Natural killer cell (primary cell): ENCODE results near the gene ALOX12B. TPM values are rescaled to one million over a fixed set of nuclear protein-coding genes. Genes with fewer than 3 reads are reported as not detected.

ENCODE experiments used
- ATAC-seq, 3 donors: fragments of 150-1000 bp in 2 of 3; fragments of 200-7000 bp in 1 of 3; cut with Tn5 transposase; 1 replicate in 1 of 3; 2 replicates in 2 of 3; pipeline ENCODE4 v1.10.0; 2021; ENCODE audit warnings: mild to moderate bottlenecking in 2 of 3, moderate library complexity in 2 of 3
- DNase-seq, 2 donors: peaks; one replicate each; pipeline versions ENCODE4 v3.0.0 to v3.0.0-alpha.2; 2013 to 2021; ENCODE audit warnings: mixed read lengths in 1 of 2
- H3K27ac ChIP-seq: one replicate; pipeline ENCODE4 v1.5.1; 2013; ENCODE audit warnings: mild to moderate bottlenecking, low read length
- H3K27me3 ChIP-seq: one replicate; pipeline ENCODE4 v1.6.1; 2013; ENCODE audit warnings: low read length; ENCODE audit not compliant: control insufficient read depth, insufficient read depth
- H3K36me3 ChIP-seq: one replicate; pipeline ENCODE4 v1.6.1; 2013; ENCODE audit warnings: low read length; ENCODE audit not compliant: control insufficient read depth, insufficient read depth
- H3K4me1 ChIP-seq: one replicate; pipeline ENCODE4 v1.6.1; 2013; ENCODE audit warnings: low read length; ENCODE audit not compliant: control insufficient read depth, insufficient read depth
- H3K4me3 ChIP-seq: one replicate; pipeline ENCODE4 v1.5.1; 2013; ENCODE audit warnings: low read length
- H3K9me3 ChIP-seq: one replicate; pipeline ENCODE4 v1.6.1; 2013; ENCODE audit warnings: low read length; ENCODE audit not compliant: control insufficient read depth, insufficient read depth
- H3K27ac Mint-ChIP-seq, 2 donors: one replicate each; pipeline ENCODE4 v1.8.0; 2022; ENCODE audit warnings: mild to moderate bottlenecking in 2 of 2, mixed read lengths in 2 of 2, moderate library complexity in 1 of 2
- H3K27me3 Mint-ChIP-seq, 2 donors: one replicate each; pipeline ENCODE4 v1.8.0; 2022; ENCODE audit warnings: low read depth in 2 of 2, mixed read lengths in 2 of 2
- H3K36me3 Mint-ChIP-seq: one replicate; pipeline ENCODE4 v1.8.0; 2022; ENCODE audit warnings: mixed read lengths
- H3K4me1 Mint-ChIP-seq, 2 donors: one replicate each; pipeline ENCODE4 v1.8.0; 2022; ENCODE audit warnings: mixed read lengths in 2 of 2
- H3K4me3 Mint-ChIP-seq: one replicate; pipeline ENCODE4 v1.8.0; 2022; ENCODE audit warnings: mild to moderate bottlenecking, moderate library complexity, mixed read lengths
- H3K9me3 Mint-ChIP-seq, 2 donors: one replicate each; pipeline ENCODE4 v1.8.0; 2022; ENCODE audit warnings: mixed read lengths in 2 of 2
- WGBS: methylation state at CpG from one replicate; pipeline ENCODE4 v1.1.7; 2013; ENCODE audit warnings: missing lambda C conversion rate; ENCODE audit not compliant: insufficient coverage; 5-methylcytosine and 5-hydroxymethylcytosine counted together
- intact Hi-C: fragments of 100-400 bp; cut with micrococcal nuclease; formaldehyde crosslinking; loops from one replicate; pipeline ENCODE4 v1.14.2; 2022
- total RNA-seq, 4 donors: library from RNA; stranded (reverse); fragments of 120-200 nt in 1 of 4; gene quantifications; one replicate each; pipeline versions ENCODE4 v1.2.3 to v1.2.4, GENCODE V29; 2013 to 2022
- TF ChIP-seq, protein P1 (sequence below): fragments of 200-600 bp; IDR thresholded peaks from one replicate; pipeline ENCODE4 v1.8.0; 2022; ENCODE audit warnings: antibody characterized with exemption

Gene ALOX12B
- total RNA-seq, 3 donors from 2014 or later (not counting 1 experiment from before 2014, with no cell fraction given), result 0.29 to 0.58 (median 0.56) TPM

DNA sequence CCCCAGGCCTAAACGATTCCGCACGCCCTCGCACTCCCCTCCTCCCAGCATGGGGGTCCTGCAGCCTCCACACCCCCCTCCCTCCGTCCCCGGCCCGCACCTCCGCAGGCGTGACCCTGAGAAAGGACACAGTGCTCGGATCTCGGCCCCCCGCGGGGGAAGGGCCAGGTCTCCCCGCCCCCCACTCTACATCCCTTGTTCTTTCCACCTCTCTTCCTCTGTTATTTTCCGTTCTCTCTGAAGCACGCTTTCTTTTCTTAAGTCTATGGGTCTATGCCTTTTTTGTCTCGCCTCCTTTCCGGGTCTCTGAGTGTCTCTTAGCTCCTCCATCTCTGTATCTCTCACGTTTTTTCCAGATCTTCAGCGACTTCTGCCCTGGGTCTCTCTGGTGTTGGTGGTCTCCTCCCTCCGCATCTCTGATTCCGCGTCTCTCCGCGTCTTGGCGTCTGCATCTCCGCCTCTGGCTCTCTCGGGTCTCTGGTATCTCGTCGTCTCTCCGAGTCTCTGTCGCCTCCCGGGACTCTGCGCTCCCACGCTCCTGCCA, 38.5 kb upstream of the ALOX12B start:
- Histone ChIP-seq H3K4me3 (peak overlapping the region; percentile 57), H3K9me3 (no peaks in the 10 kb centered on the region), H3K27ac (no peak overlapping the region), H3K36me3 (no peaks in the 10 kb centered on the region), H3K27me3 (peaks cover 33% of the 10 kb centered on the region), H3K4me1 (peaks cover 58% of the 10 kb centered on the region)
- Mint-ChIP-seq H3K4me3 (peak overlapping the region; percentile 93), H3K36me3 (no peaks in the 10 kb centered on the region), H3K4me1 (peaks cover 53 to 55% of the 10 kb centered on the region in 2 donors), H3K27ac (peak overlapping the region; percentile 95 to 98), H3K27me3 (peaks cover 42 to 53% of the 10 kb centered on the region in 2 donors), H3K9me3 (peaks cover 0 to 2% of the 10 kb centered on the region in 2 donors)
- ATAC-seq, result peak in 2 of 3 donors; percentile 9
- DNase-seq, result peak in 1 of 2 donors; percentile 52
- under 1% methylated on average over 35 of the region's 35 CpGs for whole genome bisulfite sequencing
- intact Hi-C loops, result loop anchor here (1.0 kb wide), 2 partner anchors 12 to 61 kb away; no protein-coding TSS in a partner anchor
- TF ChIP-seq, protein P1, sequence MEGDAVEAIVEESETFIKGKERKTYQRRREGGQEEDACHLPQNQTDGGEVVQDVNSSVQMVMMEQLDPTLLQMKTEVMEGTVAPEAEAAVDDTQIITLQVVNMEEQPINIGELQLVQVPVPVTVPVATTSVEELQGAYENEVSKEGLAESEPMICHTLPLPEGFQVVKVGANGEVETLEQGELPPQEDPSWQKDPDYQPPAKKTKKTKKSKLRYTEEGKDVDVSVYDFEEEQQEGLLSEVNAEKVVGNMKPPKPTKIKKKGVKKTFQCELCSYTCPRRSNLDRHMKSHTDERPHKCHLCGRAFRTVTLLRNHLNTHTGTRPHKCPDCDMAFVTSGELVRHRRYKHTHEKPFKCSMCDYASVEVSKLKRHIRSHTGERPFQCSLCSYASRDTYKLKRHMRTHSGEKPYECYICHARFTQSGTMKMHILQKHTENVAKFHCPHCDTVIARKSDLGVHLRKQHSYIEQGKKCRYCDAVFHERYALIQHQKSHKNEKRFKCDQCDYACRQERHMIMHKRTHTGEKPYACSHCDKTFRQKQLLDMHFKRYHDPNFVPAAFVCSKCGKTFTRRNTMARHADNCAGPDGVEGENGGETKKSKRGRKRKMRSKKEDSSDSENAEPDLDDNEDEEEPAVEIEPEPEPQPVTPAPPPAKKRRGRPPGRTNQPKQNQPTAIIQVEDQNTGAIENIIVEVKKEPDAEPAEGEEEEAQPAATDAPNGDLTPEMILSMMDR, result no peak

DNA sequence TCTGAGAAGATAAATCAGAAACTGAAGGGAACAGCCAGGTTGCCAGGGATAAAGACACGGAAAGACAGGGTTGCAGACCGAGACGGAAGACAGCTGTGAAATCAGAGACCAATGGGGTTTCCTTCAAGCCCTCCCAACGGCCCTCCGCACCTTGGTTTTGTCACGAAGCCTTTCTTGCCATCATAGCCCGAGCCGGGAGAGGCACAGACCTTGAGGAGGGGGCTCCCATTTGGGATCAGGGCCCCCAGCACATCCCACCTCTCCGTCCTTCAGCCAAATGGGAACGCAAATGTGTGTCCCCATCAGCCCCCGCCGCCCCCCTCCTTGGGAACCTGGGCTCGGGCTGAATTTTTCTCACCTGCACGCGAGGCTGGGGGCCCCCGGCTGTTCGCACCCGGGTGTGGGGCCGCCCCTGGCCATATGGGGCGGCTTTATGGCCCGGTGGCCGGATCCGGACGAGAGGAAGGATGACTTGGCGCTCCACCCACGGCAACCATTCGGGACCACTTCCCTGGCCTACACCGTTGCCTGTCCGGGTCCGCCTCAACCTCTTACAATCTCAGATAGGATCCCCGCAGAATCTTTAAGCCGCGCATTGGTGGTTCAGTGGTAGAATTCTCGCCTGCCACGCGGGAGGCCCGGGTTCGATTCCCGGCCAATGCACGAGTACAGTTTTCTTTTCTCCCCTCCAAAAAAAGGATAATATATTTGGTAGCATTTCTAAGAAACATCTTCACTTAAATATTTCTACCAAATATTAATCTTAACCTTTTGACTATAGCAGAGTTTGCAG, 37.8 kb upstream of the ALOX12B start:
- TF ChIP-seq, protein P1, result no peak
- Histone ChIP-seq H3K27ac (no peak overlapping the region), H3K36me3 (no peaks in the 10 kb centered on the region), H3K4me3 (peak overlapping the region; percentile 57), H3K9me3 (no peaks in the 10 kb centered on the region), H3K27me3 (peaks cover 33% of the 10 kb centered on the region), H3K4me1 (peaks cover 65% of the 10 kb centered on the region)
- ATAC-seq, result peak; percentile 52 to 62 (median 60)
- Mint-ChIP-seq H3K4me1 (peaks cover 60 to 62% of the 10 kb centered on the region in 2 donors), H3K9me3 (peaks cover 0 to 2% of the 10 kb centered on the region in 2 donors), H3K36me3 (no peaks in the 10 kb centered on the region), H3K27me3 (peaks cover 45 to 59% of the 10 kb centered on the region in 2 donors), H3K27ac (peak overlapping the region; percentile 95 to 98), H3K4me3 (peak overlapping the region; percentile 93)
- intact Hi-C loops, result loop anchor here (1.0 kb wide), 2 partner anchors 13 to 62 kb away; no protein-coding TSS in a partner anchor
- DNase-seq, result peak; percentile 92
- under 1% methylated on average over 36 of the region's 40 CpGs for WGBS

DNA sequence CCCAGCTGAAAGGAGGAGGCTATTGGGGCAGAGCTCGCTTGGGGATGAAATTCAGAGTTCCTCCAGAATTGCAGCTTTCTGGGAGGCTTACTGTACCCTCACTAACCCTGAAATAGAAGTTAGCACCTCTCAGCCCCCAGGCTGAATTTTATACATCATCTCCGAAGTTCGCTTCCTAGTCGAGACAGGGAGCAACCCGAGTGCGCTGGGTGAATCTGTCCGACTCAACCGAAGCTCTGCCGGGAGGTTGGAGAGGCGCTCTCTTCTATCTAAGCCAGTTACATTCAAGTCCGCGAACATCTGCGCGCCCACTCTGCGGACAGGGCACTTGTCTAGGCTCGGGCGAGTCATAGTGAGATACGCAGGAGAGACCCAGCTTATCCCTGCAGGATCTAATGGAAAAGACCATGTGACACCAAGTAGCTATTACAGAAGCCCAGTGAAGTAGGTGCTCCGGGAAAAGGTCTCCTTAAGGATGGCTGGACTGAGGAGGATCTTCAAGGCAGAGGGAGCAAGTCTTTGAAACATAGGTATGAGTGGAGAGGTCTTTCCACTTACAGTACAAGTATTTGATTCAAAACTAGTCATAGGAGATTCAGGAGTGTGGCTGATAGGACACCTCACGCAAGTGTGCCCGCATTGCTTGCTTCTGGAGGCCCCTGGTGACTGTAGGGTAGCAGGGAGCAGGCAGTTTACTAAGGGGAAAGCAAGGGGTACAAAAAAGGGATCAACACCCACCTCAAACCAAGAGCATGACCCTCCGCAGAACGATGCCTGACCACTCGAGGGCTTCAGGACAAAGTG, 37.0 kb upstream of the ALOX12B start:
- Histone ChIP-seq H3K27me3 (peaks cover 33% of the 10 kb centered on the region), H3K4me3 (no peak overlapping the region), H3K36me3 (no peaks in the 10 kb centered on the region), H3K27ac (no peak overlapping the region), H3K4me1 (peaks cover 69% of the 10 kb centered on the region), H3K9me3 (no peaks in the 10 kb centered on the region)
- H3K27ac Mint-ChIP-seq, result peak overlapping the region; percentile 95 to 98
- peaks cover 3% of the 10 kb centered on the region for H3K36me3 Mint-ChIP-seq
- H3K9me3 Mint-ChIP-seq, result peaks cover 0 to 2% of the 10 kb centered on the region in 2 donors
- H3K4me1 Mint-ChIP-seq, result peaks cover 68 to 70% of the 10 kb centered on the region in 2 donors
- TF ChIP-seq, protein P1, result no peak
- peak overlapping the region; percentile 93 for H3K4me3 Mint-ChIP-seq
- intact Hi-C loops, result loop anchor here (1.0 kb wide), 2 partner anchors 14 to 63 kb away; no protein-coding TSS in a partner anchor
- ATAC-seq (no peak), DNase-seq (peak in 1 of 2 donors; percentile 55)
- H3K27me3 Mint-ChIP-seq, result peaks cover 46 to 57% of the 10 kb centered on the region in 2 donors
- WGBS, result 1% methylated on average over 23 of the region's 24 CpGs
